ENCODE measurements around the gene MLLT3.

GRCh38 chr9:20553558-20554149 is 68.6 kb downstream of the MLLT3 start:
- no peak for TF ChIP-seq POLR2A (IDR thresholded peaks at IDR 0.05)
- no peak for TF ChIP-seq CTCF (IDR thresholded peaks at IDR 0.05)

Measured in thyroid gland (tissue), 4 donors.